ENCODE measurements around the gene PRPH2.

The PRPH2 gene

DNA sequence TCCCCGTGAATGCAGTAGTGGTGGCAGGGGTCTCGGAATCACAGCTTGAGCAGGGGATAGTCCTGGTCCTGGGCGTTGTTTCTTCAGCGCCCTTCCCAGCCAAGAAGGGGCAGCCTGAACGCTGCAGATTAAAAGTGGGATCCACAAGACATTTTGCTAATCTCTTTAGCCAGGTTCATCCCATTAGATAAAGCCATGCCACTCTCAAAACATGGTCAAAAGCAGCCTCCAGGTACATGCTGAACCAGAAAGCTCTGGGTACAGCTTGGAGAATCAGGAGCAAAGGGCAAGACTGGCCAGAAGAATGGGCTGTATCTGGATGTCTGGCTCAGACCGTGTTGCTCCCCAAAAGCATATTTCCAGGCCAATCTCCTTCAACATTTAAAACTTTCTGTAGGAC lies at the start of gene PRPH2:
Gene PRPH2, minus strand, starts transcription at position 101 of the 400 bp plus-strand sequence. CDS start 263 bp downstream, outside the sequence.
- DNase-seq (ENCODE audit: low read depth in 2 of 2), result no peak

DNA sequence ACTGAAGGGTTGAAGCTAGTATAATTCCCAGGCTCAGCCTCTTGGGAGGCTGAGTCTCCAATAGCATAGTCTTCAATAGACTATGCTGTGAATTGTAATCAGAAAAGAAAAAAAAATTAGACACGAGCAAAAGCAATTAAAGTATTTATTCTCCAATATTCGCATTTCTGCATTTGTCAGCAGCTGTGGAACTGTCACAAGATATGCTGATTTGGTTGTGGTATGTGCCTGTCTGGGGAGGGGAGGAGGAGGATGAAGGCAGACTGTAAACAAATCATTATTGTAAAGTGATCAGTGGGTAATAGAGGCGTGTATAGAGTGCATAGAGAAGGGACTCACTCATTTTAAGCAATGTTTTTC lies 49.3 kb upstream of the PRPH2 start:
- no peak for DNase-seq (ENCODE audit: low read depth in 2 of 2)

- no peak for DNase-seq (ENCODE audit: low read depth in 2 of 2)
These were observed 47.4 kb upstream of the PRPH2 start for GRCh38 chr6:42769836-42770235.

DNA sequence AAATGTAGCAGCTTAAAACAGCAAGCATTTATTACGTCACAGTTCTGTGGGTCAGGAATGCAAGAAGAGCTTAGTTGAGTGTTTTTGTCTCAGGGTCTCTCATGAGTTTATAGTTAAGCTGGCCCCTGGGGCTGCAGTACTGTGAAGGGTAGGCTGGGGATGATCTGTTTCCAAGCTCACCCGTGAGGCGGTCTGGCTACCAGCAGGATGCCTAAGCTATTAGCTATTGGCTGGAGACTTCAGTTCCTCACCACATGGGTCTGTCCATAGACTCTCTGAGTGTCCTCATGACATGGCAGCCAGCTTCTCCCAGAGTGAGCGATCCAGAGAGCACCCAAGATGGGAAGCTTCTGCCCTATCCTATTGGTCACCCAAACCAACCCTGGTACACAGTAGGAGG lies 46.7 kb upstream of the PRPH2 start:
- DNase-seq (ENCODE audit: low read depth in 2 of 2), result no peak

DNA sequence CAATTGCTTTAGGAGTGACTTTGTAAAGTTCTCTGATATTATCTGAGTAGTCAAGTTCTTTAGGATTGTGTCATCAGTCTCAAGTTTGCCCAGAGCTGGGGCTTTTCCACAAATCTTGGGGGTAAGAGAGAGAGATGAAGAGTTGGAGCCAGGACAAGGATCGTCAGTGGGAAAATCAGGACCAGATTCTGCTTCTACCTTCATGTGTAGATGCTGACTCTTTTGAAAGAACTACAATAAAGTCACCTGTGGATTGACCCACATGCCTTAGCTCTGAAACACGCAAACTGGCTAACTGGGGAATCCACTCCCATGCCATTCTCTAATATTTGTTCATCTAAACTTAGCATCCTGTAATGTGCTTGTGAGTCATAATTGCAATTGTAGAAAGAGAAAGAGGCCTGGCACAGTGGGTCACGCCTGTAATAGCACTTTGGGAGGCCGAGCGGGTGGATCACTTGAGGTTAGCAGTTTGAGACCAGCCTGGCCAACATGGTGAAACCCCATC lies 43.8 kb upstream of the PRPH2 start:
- no peak for DNase-seq (ENCODE audit: low read depth in 2 of 2)

DNA sequence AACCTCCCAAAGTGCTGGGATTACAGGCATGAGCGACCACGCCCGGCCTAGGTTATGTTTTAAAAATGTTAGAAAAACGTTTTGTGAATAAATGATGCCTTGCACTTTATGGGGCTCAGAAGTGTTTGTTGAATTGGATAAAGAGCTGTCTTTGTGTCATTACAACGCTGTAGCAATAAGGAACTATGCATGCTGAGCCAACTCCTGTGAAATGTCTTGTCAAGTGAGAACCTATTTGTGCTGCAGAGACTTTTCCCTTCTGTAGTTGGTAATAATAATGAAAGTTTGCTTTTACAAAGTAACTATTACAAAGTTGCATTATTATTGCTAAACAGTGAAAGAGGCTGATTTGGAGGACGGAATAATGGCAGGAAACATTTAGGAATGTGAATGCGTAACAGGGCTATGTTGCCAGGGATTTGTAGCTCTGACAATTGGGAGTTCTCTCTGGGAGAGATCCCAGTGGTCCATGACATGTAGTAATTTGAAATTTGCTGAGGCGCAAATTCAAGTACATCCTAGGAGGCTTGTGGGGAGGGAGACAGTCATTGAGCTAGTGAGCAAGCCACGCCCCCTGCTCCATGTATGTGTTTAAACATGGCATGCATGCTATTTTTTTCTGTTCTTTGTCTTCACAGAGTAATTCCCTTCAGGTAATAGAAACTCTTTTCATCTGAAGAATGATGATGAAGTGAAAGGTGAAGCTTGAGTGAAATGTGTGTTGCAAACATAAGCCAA lies 42.7 kb upstream of the PRPH2 start:
- no peak for DNase-seq (ENCODE audit: low read depth in 2 of 2)

- DNase-seq (ENCODE audit: low read depth in 2 of 2), result no peak
These were observed 40.6 kb upstream of the PRPH2 start for GRCh38 chr6:42762950-42763349.

DNA sequence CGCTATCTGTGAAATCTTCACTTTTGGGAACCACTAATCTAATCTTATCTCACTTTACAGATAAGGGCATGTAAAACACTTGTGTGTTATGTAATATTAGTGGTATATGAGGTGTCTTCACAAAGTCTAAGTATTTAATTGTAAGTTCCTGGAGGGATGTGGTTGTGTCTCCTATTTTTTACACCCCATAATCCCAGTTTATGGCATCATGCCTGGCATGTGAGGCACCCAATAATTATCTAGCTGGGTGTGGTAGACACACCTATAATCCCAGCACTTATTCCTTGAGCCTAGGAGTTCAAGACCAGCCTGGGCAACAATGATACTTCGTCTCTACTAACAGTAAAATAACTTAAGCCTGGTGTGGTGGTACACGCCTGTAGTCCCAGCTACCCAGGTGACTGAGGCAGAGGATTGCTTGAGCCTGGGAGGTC lies 40.0 kb upstream of the PRPH2 start:
- DNase-seq (ENCODE audit: low read depth in 2 of 2), result no peak

GRCh38 chr6:42761287-42762067 lies 39.1 kb upstream of the PRPH2 start:
- no peak for DNase-seq (ENCODE audit: low read depth in 2 of 2)

DNA sequence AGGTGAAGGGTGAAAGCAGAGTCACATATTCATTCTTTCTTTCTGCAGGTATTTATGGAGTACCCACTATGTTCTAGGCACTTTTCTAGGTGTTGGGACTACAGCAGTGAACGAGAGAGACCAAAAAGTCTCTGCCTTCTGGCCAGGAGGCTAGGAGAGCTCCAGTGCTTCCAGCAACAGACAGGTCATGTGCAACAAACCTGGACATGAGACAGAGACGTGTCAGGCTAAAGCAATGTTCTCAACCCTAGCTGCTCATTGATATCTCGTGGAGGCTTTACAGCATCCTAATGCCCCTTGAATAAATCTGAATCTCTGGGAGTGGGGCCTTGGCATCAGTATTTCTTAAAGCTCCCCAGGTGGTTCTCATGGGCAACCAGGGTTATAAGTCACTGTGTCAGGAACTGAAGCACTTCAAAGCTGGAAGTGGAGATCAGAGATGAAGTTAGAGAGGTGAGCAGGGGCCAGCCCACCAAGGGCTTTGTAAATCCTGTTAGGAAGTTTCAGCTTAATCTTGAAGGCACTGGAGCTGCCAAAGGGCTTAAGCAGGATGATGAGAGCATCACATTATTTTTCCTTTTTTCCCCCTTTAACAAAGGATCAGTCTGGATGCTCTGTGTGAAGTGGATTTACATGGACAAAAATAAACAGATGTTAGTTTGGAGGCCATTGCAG lies 36.5 kb upstream of the PRPH2 start:
- DNase-seq (ENCODE audit: low read depth in 2 of 2), result no peak

DNA sequence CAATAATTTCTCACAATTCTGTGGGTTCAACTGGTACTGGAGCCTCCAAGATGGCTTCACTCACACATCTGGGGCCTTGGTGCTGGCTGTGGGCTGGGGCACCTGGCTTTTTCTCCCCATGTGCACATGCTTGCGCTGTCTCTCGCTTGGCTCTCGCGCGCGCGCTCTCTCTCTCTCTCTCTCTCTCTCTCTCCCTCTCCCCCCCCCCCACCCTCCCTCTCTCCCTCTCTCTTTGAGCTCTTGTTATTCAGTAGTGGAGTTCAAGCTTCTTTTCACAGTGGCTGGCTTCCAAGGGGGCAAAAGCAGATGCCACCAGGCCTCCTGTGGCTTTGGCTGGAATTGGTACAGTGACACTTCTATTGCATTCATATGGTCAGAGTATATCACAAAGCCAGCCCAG lies 34.3 kb upstream of the PRPH2 start:
- DNase-seq (ENCODE audit: low read depth in 2 of 2), result no peak

DNA sequence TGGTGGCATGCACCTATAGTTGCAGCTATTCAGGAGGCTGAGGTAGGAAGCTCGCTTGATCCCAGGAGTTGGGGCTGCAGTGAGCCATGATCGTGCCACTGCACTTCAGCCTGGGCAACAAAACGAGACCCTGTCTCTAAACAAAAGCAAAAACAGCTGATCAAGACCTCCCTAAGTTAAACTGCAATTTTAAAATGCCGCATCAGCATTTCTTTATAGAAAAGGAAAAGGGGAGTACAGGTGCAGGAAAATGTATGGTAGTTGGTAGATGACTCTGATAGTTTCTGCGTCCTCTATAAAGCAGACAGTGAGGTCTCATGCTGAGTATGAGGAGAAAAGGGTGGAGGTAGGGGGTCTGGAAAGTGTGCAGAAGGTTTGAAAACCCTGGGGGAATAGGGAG lies 32.4 kb upstream of the PRPH2 start:
- no peak for DNase-seq (ENCODE audit: low read depth in 2 of 2)

- DNase-seq (ENCODE audit: low read depth in 2 of 2), result no peak
These were observed 28.7 kb upstream of the PRPH2 start for GRCh38 chr6:42751055-42751454.

DNA sequence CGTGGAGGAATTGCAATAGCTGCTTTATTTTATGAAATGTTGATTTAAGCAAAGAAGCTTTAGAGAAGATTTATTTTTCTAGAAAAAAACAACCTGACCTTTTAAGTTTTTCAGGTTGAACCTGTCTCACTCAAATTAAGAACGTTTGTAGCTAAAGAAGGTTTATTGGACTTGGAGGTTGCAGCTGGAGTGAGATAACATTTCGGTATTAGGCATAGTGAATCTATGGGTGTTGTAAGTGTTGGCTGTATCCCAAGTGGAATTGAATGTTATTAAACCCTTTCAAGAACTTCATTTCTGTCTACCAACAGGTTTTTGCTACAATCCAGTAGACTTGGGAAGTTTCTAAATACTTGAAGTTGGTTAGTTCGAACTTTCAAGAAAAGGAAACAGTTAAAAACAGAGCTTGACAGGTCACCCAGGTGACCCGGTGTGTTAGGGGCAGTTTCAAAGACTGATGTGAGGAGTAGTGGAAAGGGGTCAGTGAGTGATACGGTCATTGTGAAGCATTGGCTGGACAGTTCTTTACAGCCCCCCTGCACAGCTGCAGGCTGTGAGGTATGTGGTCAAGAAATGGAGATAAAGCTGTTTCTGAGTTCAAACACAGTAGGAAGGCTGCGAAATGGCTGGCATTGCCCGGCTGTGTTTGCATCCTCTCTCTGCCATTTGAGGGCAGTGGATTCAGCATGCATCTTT lies 26.0 kb upstream of the PRPH2 start:
- no peak for DNase-seq (ENCODE audit: low read depth in 2 of 2)

DNA sequence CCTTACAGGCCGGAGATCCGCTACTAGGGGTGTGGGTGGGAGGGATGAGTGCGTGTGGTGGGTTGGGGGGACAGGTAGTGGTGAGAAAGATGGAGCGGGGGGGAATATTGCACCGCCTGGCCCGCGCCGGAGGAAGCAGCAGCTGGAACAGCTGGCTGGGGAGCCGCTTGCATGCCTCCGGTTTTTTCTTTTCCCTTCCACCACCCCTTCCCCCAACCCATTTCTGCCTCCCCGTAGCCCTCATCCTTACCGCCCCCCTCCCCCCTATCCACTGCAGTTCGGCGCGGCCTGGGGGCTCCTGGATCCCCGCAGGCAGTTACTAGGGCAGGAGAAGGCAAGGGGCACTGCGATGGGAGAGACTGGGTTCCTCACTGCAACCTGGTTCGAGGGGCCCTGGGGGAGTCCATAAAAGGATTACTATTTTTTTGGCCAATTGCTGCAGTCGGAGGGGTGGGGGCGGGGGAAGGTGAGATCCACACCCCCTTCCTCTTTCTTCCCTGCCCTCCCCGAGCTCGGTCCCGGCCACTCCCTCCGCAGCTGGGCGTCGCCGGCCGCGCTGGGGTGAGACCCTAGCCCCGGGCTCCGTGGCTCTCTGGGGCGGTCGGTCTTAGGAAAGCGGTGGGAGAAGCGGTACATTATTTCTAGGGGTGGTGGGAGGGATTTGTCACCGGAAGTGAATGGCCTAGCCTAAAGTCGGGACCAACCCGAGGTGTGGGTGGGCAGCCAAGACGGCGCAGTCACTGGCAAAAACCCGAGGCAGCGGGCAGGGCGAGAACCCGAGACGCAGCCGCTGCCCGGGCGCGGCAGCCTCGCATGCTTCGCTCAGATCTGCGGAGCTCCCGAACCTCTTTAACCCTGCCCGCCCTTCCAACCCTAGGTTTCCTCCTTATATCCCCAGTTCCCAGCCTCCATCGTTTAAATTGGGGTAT lies 24.3 kb upstream of the PRPH2 start:
- peak; percentile 62 to 72 for DNase-seq (ENCODE audit: low read depth in 2 of 2)

DNA sequence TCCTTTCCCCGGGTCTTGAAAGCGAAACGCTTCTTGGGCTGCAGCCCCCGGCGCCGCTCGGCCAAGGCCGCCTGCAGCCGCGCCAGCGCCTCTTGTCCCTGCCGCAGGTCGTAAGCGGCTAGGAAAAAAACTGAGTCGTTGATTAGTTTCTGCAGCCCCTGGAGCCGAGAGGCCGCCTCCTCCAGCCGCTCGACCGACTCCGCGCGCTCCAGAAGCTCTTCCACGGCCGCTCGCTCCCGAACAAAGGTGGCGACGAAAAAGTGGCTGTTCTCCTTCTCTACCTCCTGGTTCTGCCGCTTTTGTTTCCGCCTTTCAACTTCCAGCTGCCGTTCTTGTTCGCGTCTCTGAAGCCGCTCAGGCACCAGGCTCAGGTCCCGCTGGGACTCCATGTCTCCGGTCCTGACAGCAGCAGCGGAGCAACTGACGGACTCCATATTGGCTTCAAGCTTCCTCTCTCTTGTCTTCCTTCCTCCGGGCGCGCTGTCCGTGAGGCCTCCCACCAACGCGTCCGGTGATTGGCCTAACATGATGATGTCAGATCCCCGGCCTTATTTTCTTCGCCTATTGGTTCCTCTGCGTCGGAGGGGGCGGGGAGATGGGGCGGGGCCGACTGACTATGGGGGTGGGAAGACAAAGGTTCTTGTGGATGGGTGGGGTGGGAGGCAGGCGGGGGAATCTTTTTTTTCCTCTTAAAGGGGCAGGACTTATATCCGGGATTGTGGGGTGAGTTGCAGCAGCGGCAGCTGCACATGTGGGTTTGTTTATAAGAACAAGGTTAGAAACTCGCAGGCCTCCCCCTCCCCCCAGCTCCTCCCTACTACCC lies 23.5 kb upstream of the PRPH2 start, which contains the start of gene TBCC:
Gene TBCC, minus strand, starts transcription at position 464 of the 823 bp plus-strand sequence. Its CDS starts 30 bp downstream, at position 434.
- DNase-seq (ENCODE audit: low read depth in 2 of 2), result peak; percentile 86 to 90

DNA sequence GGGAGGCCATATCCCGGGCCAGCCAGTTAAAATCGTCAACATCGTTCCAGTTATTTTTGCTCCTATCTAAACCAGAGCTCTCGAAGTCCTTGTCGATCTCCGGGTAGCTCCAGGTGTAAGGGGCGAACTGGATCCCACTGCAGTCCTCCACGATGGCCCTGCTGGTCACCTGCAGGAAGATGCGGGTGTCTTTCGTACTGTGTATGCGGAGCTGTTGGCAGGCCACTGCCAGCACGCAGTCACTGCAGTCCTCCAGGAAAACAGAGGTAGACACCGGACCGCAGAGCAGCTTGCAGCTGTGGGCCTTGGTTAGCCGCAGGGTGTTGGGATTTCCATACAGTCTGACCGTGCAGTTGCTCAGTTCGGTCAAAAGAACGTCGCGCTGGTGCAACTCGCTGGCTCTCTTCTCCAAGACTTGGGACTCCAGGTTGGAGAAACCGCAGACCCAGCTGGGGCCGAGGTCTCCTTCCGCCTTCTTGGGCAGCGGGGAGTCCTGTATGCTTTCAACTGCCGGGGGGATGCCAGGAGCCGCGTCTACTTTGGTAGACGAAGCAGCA lies 22.8 kb upstream of the PRPH2 start:
- DNase-seq (ENCODE audit: low read depth in 2 of 2), result no peak

DNA sequence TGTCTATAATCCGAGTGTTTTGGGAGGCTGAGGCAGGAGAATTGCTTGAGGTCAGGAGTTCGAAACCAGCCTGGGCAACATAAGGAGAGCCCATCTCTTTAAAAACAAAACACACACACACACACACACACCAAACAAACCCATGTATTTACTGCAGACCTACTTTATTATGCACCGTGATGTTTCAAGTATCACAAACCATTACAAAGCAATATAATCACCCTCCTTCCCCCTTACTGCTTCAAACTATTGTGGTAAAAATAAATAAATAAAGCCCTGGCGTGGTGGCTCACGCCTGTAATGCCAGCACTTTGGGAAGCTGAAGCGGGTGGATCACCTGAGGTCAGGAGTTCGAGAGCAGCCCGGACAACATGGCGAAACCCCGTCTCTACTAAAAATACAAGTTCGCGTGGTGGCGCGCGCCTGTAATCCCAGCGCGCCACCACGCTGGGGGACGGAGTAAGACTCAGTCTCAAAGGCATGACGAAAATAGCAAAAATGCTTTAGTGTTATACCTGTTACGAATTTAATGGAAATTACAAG lies 22.0 kb upstream of the PRPH2 start:
- DNase-seq (ENCODE audit: low read depth in 2 of 2), result no peak
